Kidney epithelial cell (primary cell): ENCODE measurements around the gene IPPK. TPM values are rescaled to one million over a fixed set of nuclear protein-coding genes. Genes with fewer than 3 reads are reported as not detected.

Source experiments
- DNase-seq: peaks from one replicate; pipeline ENCODE4 v3.0.0-alpha.2; 2010; ENCODE audit warnings: low read depth
- H3K27me3 ChIP-seq: 2 replicates; pipeline ENCODE4 v1.6.0; 2011; ENCODE audit warnings: low read length; ENCODE audit not compliant: control insufficient read depth, insufficient read depth
- H3K36me3 ChIP-seq: 2 replicates; pipeline ENCODE4 v1.5.1; 2011; ENCODE audit warnings: low read length; ENCODE audit not compliant: control insufficient read depth, insufficient read depth
- H3K4me3 ChIP-seq: 2 replicates; pipeline ENCODE4 v1.5.1; 2011; ENCODE audit warnings: low read depth, mild to moderate bottlenecking, control low read depth, low read length
- CTCF ChIP-seq: IDR thresholded peaks from 2 replicates; pipeline ENCODE4 v1.5.1; 2011; ENCODE audit warnings: mild to moderate bottlenecking, moderate library complexity, low read length, control low read depth, inconsistent platforms; ENCODE audit not compliant: insufficient read depth, poor library complexity, severe bottlenecking
- total RNA-seq: library from RNA; depleted of rRNA; stranded (reverse); fragments of >200 nt; gene quantifications from 2 replicates; pipeline ENCODE4 v1.2.3, GENCODE V29; 2015

Gene IPPK
- total RNA-seq, 1 donor from 2014 or later = 8.5 TPM

DNA sequence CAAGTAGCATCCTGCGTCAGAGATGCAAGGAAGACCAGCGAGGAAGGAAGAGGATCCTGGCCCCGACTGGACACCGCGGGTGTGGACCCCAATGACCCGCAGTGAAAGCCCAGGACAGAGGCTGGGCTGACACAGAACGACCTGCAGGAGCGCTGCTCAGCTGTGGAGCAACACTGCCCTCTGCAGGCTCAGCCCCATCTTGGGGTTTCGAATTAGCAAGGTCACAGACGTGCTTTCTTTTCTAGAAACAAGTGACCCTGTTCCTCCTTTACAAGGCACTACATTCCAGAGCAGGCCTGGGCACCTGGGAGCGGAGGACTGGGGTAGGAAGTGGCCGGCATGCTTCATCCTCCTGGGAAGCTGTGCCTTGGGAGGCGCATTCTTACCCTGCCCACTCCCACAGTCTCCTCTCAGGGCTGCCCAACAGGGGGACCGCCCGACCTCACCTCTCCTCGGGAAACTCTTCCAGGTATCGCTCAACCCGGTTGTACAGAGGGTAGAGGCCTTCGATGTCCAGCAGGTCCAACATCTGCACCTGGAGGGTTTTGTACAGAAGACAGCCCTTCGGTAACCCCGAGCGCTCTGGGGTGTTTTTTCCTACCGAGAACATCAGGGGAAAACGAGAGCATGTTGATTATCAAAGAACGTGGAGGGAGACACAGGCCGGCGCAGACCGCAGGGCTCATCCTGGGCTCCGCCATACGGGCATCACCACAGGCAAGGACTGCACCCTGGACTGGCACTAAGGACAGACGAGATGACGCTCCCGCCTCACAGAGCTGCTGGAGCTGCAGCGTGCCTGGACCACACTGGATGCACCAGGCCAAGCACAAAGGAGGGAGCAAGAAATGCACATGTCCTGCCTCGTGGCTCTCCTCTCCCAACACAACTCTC lies 35.0 kb downstream of the IPPK start:
- DNase-seq = peak; percentile 16
- Histone ChIP-seq H3K36me3 (peaks cover 1% of the 10 kb centered on the region), H3K4me3 (no peak overlapping the region), H3K27me3 (no peaks in the 10 kb centered on the region)
- TF ChIP-seq CTCF = peak; percentile 100

- H3K36me3 ChIP-seq = peaks cover 1% of the 10 kb centered on the region
- no peak for DNase-seq
Observed at GRCh38 chr9:92633614-92634278, 36.2 kb downstream of the IPPK start.

GRCh38 chr9:92632641-92633040 lies 37.3 kb downstream of the IPPK start:
- Histone ChIP-seq H3K36me3 (peaks cover 1% of the 10 kb centered on the region), H3K27me3 (no peaks in the 10 kb centered on the region), H3K4me3 (no peak overlapping the region)
- TF ChIP-seq CTCF = no peak
- DNase-seq = no peak

More at GRCh38 chr9:92633614-92634278, 36.2 kb downstream of the IPPK start:
- Histone ChIP-seq H3K27me3 (no peaks in the 10 kb centered on the region), H3K4me3 (no peak overlapping the region)
- TF ChIP-seq CTCF = no peak

GRCh38 chr9:92631452-92632343 lies 38.2 kb downstream of the IPPK start:
- no peak for DNase-seq
- no peaks in the 10 kb centered on the region for H3K27me3 ChIP-seq
- TF ChIP-seq CTCF = no peak
- peaks cover 1% of the 10 kb centered on the region for H3K36me3 ChIP-seq
- no peak overlapping the region for H3K4me3 ChIP-seq

GRCh38 chr9:92627651-92628050 lies 42.3 kb downstream of the IPPK start:
- H3K4me3 ChIP-seq = no peak overlapping the region
- H3K27me3 ChIP-seq = no peaks in the 10 kb centered on the region
- H3K36me3 ChIP-seq = no peaks in the 10 kb centered on the region
- no peak for DNase-seq
- TF ChIP-seq CTCF = no peak
